GM11168 (cell line): ENCODE results near the gene TBX5.

Experiments
- in situ Hi-C: fragments of 300-500 bp; cut with MboI; formaldehyde crosslinking; loops from one replicate; pipeline ENCODE4 v1.12.0; 2022; ENCODE audit warnings: low sequenced_read_pairs; ENCODE audit not compliant: unreplicated experiment

The TBX5 gene

GRCh38 chr12:114405519-114406271 lies at the start of gene TBX5:
TSS of gene TBX5 (minus strand) at chr12:114406144. CDS start at chr12:114403898, 2,246 bp downstream.
- in situ Hi-C loops = no loop called here

DNA sequence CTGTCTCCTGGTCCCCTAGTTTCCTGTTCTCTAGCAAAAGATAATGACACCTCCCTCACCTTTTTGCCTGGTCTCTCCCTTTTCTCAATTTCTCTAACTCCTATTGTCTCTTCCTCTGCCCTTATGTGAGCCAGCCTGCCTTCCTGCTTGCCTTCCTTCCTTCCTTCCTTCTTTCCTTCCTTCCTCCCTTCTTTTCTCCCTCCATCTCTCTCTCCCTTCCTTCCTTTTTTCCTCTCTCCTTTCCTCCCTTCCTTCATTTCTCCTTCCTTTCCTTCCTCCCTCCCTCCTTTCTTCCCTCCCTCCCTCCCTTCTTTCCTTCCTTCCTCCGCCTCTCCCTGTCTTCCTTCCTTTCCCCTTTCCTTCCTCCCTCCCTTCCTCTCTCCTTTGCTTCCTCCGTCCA lies 45.7 kb upstream of the TBX5 start:
- in situ Hi-C loops = no loop called here

- in situ Hi-C loops = no loop called here
Observed at GRCh38 chr12:114450515-114451300, 44.8 kb upstream of the TBX5 start.

GRCh38 chr12:114450019-114450418 lies 44.1 kb upstream of the TBX5 start:
- in situ Hi-C loops = no loop called here

DNA sequence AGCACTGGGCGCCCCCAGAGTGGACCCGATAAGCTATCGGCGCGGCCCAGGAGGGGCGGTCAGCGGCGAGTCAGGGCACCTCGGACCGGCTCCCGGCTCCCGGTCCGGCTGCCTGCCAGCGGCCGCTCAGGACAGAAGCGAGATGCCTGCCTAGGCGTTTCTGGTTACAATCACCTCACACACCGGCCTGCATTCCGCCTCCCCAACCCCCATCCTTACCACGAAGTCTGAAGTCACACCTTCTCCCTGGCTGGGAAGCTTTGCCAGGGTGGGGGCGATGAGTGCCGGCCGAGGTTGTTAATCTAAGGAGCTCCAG lies 42.6 kb upstream of the TBX5 start:
- in situ Hi-C loops = no loop called here

DNA sequence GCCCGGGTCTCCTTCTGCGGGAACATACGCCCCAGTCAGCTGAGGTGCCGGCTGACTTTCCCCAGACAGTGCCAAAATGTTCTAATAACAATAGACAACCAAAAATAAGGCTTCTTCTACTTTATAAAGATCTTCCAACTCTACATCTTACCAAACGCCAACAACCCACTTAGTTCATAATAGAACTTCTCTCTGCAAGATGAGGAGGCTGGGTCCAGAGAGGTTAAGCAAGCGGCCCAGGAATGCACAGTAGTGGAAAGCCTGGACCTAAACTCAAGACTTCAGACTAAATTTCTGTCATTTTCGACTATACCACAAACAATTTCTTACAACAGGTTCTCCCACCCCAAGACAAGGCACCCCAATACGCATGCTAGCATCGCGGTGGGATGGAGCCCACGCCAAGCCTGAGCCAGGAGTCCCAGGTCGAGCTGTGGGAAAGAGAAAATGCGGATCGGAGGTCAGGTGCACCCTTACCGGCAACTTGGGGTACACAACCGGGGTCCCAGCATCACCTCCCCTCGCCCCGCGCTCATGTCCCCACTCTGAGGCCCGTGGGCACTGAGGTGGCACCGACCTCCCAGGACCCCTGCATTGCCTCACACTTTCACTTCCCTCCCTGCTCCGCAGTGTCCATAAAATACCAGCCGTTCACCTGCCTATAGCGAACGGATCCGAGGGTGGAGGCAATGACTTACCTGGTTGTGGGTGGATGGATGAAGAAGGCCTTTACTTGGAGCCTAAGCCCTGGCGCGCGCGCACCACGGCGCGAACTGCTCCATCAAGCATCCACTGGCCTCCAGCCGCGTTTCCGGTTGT lies 42.1 kb upstream of the TBX5 start:
- in situ Hi-C loops = no loop called here

- in situ Hi-C loops = no loop called here
Observed at GRCh38 chr12:114447274-114447716, 41.4 kb upstream of the TBX5 start.

GRCh38 chr12:114445401-114446323 lies 39.7 kb upstream of the TBX5 start:
- in situ Hi-C loops = no loop called here

DNA sequence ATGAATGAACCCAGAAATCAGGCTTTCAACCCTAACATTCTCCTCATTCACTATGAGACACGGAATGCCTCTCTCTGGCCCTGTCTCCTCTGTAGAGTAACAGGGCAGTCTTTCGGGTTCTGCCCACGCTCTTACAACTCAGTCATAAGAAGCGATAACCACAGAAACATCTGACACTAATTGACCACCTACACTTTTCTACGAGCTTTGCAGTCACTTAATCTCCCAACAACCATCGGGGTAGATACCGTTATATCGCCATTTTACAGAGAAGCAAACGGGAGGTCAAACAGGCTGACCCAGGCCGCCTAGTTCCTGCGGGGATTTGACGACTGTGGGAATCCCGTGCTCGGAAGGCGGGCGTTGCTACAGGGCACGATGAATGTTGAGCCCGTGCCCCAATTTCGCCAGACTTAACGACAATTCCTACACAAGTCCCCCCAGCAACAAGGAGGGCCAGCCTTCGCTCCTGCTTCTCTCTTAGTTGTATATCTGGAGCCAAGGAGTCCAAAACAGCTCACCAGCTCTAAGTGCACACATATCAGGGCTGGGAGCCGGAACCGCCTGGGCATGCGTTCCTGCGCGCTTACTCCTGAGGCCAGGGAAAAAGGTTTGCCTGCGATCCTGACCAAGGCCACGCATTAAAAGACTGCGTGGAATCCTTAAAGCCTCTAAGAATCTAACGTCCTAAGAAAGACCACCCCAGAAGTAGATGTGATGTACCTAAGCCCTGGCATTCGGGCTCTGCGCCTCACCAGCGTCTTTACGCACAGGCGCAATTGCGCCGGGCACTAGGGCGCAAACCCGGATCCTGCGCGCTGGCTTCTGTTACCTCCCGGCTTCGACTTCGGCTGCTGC lies 38.7 kb upstream of the TBX5 start:
- in situ Hi-C loops = no loop called here

- in situ Hi-C loops = no loop called here
Observed at GRCh38 chr12:114443607-114444421, 37.9 kb upstream of the TBX5 start.

- in situ Hi-C loops = no loop called here
Observed at GRCh38 chr12:114442578-114442977, 36.6 kb upstream of the TBX5 start.

DNA sequence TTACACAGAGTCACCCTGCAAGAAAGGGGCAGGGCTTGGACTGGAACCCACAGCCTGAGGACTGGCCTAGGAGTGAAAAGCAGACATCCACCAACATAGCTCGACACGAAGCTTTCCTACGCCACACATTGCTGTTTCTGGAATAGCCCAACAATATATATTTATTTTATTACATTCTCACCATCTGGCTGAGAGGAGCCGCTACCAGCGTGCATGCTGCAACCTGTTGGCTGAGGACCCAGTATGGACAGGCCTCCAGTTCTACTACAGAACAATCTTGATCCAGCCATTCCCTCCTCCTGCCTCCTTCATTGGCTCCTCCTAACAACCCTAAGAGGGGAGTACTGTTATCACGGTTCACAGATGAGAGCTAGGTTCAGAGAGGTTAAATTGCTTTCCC lies 35.6 kb upstream of the TBX5 start:
- in situ Hi-C loops = no loop called here

- in situ Hi-C loops = no loop called here
Observed at GRCh38 chr12:114441039-114441383, 35.1 kb upstream of the TBX5 start.

- in situ Hi-C loops = no loop called here
Observed at GRCh38 chr12:114440270-114441038, 34.5 kb upstream of the TBX5 start.

GRCh38 chr12:114439817-114440216 lies 33.9 kb upstream of the TBX5 start:
- in situ Hi-C loops = no loop called here

- in situ Hi-C loops = no loop called here
Observed at GRCh38 chr12:114439261-114439683, 33.3 kb upstream of the TBX5 start.

- in situ Hi-C loops = no loop called here
Observed at GRCh38 chr12:114438635-114439256, 32.8 kb upstream of the TBX5 start.
